Neural progenitor cell (in vitro differentiated cells): ENCODE results near the gene SALL3.

Source experiments
- CTCF ChIP-seq: fragments of 200-600 bp; sonication (generic); IDR thresholded peaks from 2 replicates; pipeline ENCODE4 v1.5.1; 2017; ENCODE audit warnings: antibody characterized with exemption, mild to moderate bottlenecking
- EZH2 ChIP-seq: fragments of 200-600 bp; sonication (generic); IDR thresholded peaks from 2 replicates; pipeline ENCODE4 v1.6.1; 2017; ENCODE audit warnings: antibody characterized with exemption, mild to moderate bottlenecking, moderate library complexity
- EZH2phosphoT487 ChIP-seq: fragments of 200-600 bp; sonication (generic); IDR thresholded peaks from 2 replicates; pipeline ENCODE4 v1.6.1; 2017; ENCODE audit warnings: antibody characterized with exemption

DNA sequence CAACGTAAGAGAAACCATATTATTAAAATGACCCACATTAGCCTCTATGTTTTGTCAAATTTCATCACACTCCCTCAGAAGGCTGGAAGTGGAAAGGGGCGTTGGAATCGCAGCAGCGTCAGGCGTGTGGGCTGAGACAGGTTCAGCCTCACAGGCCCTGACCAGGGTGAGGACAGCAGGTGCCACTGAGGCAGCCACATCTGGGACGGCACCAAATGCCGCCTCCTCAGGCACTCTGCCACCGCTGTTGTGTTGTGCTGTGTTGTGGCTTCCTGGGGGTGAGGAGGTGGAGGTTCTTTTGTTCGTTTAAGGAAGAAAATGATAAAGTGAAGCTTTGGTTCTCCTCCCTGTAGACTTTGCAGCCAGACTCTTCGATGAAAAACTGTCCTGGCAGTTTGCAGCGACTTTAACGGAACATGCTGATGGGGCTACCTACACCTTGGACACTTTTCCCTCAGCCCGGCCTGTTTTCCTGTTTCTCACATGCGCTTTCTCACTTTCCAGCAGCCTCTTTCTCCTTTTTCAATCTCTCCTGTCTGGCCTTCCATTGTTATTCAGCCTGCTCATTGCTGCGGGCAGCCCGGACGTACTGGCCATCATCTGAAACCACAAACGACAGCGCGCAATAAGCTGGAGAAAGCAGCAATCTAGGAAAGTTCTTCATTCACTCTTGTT lies 44.9 kb upstream of the SALL3 start:
- TF ChIP-seq CTCF (no peak), EZH2 (no peak), EZH2phosphoT487 (no peak)
